Muscle of leg (tissue), 11 donors: ENCODE data around the gene RBM14. TPM values are rescaled to one million over a fixed set of nuclear protein-coding genes. Genes with fewer than 3 reads are reported as not detected.
A peak's percentile ranks its signal among the peaks of the same experiment; 100 is the strongest.

ENCODE experiments used
- DNase-seq: peaks from one replicate; pipeline ENCODE4 v3.0.0; 2013
- H3K27ac ChIP-seq: one replicate; pipeline ENCODE4 v1.5.1; 2013; ENCODE audit warnings: mild to moderate bottlenecking, low read length, control low read depth
- H3K27me3 ChIP-seq: one replicate; pipeline ENCODE4 v1.6.1; 2013; ENCODE audit warnings: low read length; ENCODE audit not compliant: control insufficient read depth, insufficient read depth
- H3K36me3 ChIP-seq: one replicate; pipeline ENCODE4 v1.6.1; 2013; ENCODE audit warnings: low read length; ENCODE audit not compliant: control insufficient read depth, insufficient read depth
- H3K4me1 ChIP-seq: one replicate; pipeline ENCODE4 v1.6.1; 2013; ENCODE audit warnings: low read length; ENCODE audit not compliant: control insufficient read depth, insufficient read depth
- H3K4me3 ChIP-seq: one replicate; pipeline ENCODE4 v1.5.1; 2013; ENCODE audit warnings: low read length, control low read depth
- H3K9me3 ChIP-seq: replicated peaks from 2 replicates; pipeline ENCODE4 v1.6.1; 2013; ENCODE audit warnings: low read depth, low read length; ENCODE audit not compliant: control insufficient read depth
- WGBS: methylation state at CpG from one replicate; pipeline ENCODE4 v1.1.5; 2013; ENCODE audit warnings: missing lambda C conversion rate; ENCODE audit not compliant: insufficient coverage; 5-methylcytosine and 5-hydroxymethylcytosine counted together
- polyA plus RNA-seq, 8 donors: library from polyadenylated mRNA; unstranded; fragments of 120-200 nt; gene quantifications; one replicate each; pipeline versions ENCODE4 v1.2.1 to v1.2.3, GENCODE V29; 2013; ENCODE audit warnings: inconsistent platforms in 1 of 8, low replicate concordance in 1 of 8; ENCODE audit not compliant: insufficient read length in 8 of 8, insufficient read depth in 1 of 8
- total RNA-seq: library from RNA; stranded (reverse); fragments of 120-200 nt; gene quantifications from one replicate; pipeline ENCODE4 v1.2.4, GENCODE V29; 2013

Gene RBM14
- total and polyA plus RNA-seq, 9 donors: 25.9 to 56.5 (median 42.7) TPM

DNA sequence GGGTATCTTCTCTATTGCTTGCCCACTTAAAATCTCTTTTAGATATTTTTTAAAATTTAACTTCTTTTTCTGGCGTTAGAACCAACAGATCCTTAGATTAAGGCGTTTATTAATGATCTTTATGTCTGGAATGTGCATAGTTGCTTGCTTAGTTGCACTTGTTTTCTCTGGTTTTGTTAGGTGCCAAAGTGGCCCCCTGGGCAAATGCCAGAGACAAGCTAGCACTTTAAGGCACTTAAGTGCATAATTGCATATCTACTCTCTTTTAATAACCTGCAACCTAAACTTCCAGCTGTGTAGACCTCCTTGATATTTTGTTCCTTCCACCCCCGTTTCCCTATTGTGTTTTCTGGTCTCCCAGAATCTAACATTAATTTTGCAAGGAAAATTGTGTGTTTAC is 25.4 kb downstream of the RBM14 start:
- peak overlapping the region; percentile 8 for H3K4me3 ChIP-seq

DNA sequence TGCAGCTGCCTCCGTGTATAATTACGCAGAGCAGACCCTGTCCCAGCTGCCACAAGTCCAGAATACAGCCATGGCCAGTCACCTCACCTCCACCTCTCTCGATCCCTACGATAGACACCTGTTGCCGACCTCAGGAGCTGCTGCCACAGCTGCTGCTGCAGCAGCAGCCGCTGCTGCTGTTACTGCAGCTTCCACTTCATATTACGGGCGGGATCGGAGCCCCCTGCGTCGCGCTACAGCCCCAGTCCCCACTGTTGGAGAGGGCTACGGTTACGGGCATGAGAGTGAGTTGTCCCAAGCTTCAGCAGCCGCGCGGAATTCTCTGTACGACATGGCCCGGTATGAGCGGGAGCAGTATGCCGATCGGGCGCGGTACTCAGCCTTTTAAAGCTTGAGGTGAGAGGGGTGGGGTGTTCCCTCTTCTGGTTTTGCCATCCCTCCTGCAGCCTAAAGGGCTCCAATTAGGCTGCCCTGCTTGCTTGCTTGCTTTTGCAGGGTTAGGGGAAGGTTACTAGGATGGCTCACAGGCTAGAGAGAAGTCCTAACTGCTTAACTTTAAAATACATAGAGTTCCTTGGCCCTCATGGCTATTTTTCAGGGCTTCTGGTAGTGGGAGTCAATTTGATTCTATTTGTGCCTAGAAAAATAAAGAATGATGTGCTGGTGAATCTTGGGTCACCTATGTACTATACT is 27.5 kb downstream of the RBM14 start:
- Histone ChIP-seq H3K4me1 (peaks cover 37% of the 10 kb centered on the region), H3K36me3 (peaks cover 73% of the 10 kb centered on the region), H3K27me3 (no peaks in the 10 kb centered on the region), H3K4me3 (no peak overlapping the region), H3K9me3 (no peaks in the 10 kb centered on the region), H3K27ac (peak overlapping the region; percentile 65)
- no peak for DNase-seq
- 81% methylated on average over 24 of the region's 24 CpGs for WGBS

More for the DNA sequence above, 25.4 kb downstream of the RBM14 start:
- Histone ChIP-seq H3K4me1 (peaks cover 48% of the 10 kb centered on the region), H3K27ac (no peak overlapping the region), H3K27me3 (no peaks in the 10 kb centered on the region), H3K36me3 (peaks cover 60% of the 10 kb centered on the region), H3K9me3 (no peaks in the 10 kb centered on the region)
- no CpG with 5 or more reads among the region's 3 CpGs for WGBS
- no peak for DNase-seq

DNA sequence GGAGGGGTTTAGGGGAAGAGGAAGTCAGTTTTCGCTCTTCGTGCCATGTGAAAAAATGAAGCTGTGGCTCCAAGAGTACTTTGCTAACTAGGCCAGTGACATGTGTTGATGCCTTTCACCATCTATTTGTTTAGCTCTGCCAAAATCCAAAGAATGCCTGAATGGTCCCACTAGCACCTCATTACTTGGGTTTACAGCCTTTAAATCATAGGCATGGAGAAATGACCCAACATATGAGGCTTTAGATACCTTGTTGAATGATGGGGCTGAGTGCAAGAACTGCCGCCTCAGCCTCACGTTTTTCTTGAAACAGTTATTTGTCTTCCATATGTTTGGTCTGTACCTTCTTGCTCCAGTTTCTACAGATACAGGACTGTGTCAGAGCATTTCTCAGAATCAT is 30.4 kb downstream of the RBM14 start:
- Histone ChIP-seq H3K4me1 (peaks cover 20% of the 10 kb centered on the region), H3K4me3 (no peak overlapping the region), H3K27ac (no peak overlapping the region), H3K9me3 (no peaks in the 10 kb centered on the region), H3K36me3 (peaks cover 77% of the 10 kb centered on the region), H3K27me3 (no peaks in the 10 kb centered on the region)
- no CpG with 5 or more reads among the region's 4 CpGs for WGBS
- no peak for DNase-seq

DNA sequence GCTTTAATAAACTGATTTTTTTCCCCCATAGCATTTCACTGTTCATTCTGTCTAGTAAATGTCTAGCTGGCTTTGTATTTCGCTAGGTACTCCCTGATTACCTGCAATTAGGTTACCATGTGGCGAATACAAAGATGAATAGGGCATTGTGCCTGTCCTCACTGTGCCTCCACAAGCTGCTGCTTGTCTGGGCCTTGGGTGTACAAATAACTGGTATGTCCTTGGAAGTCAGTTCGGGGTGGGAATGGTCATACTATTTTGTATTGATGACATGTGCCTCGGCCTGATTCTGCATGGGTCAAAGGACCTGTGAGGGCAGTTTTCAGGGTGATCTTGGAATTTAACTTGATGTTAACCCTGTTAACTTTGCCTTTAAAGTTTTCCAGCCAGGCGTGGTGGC is 33.5 kb downstream of the RBM14 start:
- no peak for DNase-seq
- peaks cover 65% of the 10 kb centered on the region for H3K36me3 ChIP-seq
- H3K4me1 ChIP-seq: peaks cover 3% of the 10 kb centered on the region
- no peak overlapping the region for H3K4me3 ChIP-seq
- H3K27me3 ChIP-seq: no peaks in the 10 kb centered on the region
- 98% methylated on average over 4 of the region's 5 CpGs for WGBS
- H3K27ac ChIP-seq: no peak overlapping the region
- H3K9me3 ChIP-seq: no peaks in the 10 kb centered on the region

DNA sequence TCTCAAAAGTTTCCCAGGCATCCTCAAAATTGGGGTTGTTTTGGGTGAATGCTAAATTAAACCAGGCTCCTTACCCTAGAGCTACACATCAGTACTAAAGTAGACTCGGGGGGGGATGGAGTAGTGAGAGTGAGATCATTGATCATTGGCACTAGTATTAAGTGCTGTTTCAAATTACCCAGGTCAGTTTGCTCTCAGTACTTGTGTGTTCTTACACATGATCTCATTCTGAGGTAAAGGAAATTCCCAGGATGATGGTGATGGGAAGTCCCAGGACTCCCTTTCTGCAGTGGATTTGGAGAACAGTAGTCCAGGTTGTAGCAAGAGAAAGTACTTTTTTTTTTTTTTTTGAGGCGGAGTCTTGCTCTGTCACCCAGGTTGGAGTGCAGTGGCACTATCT is 34.6 kb downstream of the RBM14 start:
- H3K36me3 ChIP-seq: peaks cover 54% of the 10 kb centered on the region
- no CpG with 5 or more reads among the region's 2 CpGs for WGBS

DNA sequence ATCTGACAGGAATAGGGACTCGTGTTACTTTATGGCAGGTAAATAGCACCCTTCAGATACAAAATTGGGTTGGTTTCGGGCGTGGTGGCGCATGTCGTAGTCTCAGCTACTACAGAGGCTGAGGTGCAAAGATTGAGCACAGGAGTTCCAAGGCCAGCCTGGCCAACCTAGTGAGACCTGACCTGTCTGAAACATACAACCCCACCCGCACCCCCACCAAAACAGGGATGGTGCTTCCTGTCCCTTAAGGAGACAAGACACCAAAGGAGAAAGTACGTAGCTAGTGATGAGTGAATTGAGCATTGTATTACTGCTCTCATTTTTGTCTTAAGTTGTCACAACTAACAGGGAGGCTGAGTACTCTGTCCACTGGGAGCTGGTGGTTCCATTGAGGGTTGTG is 36.2 kb downstream of the RBM14 start:
- no peak overlapping the region for H3K4me3 ChIP-seq
- 95% methylated on average over 3 of the region's 7 CpGs for WGBS
- H3K36me3 ChIP-seq: peaks cover 53% of the 10 kb centered on the region
- no peaks in the 10 kb centered on the region for H3K9me3 ChIP-seq
- no peak overlapping the region for H3K27ac ChIP-seq
- H3K4me1 ChIP-seq: no peaks in the 10 kb centered on the region
- H3K27me3 ChIP-seq: no peaks in the 10 kb centered on the region
- DNase-seq: no peak

More for the DNA sequence above, 34.6 kb downstream of the RBM14 start:
- Histone ChIP-seq H3K4me3 (no peak overlapping the region), H3K27ac (no peak overlapping the region), H3K9me3 (no peaks in the 10 kb centered on the region), H3K4me1 (no peaks in the 10 kb centered on the region), H3K27me3 (no peaks in the 10 kb centered on the region)
- no peak for DNase-seq

DNA sequence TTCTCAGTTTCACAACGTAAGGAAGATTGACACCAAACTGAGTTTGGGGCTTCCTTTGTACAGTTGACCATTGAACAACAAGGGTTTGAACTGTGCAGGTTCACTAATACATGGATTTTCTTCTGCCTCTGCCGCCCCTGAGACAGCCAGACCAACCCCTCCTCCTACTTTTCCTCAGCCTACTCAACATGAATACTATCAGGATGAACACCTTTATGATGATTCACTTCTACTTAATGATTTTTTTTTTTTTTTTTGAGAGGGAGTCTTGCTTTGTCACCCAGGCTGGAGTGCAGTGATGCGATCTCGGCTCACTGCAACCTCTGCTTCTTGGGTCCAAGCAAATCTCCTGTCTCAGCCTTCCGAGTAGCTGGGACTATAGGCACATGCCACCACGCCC is 36.7 kb downstream of the RBM14 start:
- 88% methylated on average over 2 of the region's 6 CpGs for WGBS

DNA sequence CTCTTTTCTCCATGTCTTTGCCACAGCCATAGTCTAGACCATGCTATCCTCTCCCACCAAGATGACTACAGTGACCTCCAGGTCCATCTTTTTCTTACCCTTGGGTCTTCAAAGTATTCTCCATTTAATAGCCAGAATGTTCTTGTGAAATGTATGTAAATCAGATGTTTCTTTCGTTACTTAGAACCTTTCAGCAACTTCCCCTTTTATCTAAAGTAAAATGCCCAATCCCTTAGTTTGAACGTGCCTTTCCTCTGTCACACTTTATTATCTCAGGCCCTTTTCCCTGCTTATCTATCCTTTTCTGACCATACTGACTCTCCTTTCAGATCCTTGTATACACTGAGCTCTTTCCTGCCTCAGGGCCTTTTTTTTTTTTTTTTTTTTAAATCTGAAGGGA is 43.3 kb downstream of the RBM14 start:
- WGBS: no CpG with 5 or more reads among the region's 2 CpGs
- H3K27ac ChIP-seq: no peak overlapping the region

More for the DNA sequence above, 36.7 kb downstream of the RBM14 start:
- no peaks in the 10 kb centered on the region for H3K9me3 ChIP-seq
- H3K27me3 ChIP-seq: no peaks in the 10 kb centered on the region
- H3K27ac ChIP-seq: no peak overlapping the region
- peaks cover 51% of the 10 kb centered on the region for H3K36me3 ChIP-seq
- no peak for DNase-seq
- no peak overlapping the region for H3K4me3 ChIP-seq
- no peaks in the 10 kb centered on the region for H3K4me1 ChIP-seq

DNA sequence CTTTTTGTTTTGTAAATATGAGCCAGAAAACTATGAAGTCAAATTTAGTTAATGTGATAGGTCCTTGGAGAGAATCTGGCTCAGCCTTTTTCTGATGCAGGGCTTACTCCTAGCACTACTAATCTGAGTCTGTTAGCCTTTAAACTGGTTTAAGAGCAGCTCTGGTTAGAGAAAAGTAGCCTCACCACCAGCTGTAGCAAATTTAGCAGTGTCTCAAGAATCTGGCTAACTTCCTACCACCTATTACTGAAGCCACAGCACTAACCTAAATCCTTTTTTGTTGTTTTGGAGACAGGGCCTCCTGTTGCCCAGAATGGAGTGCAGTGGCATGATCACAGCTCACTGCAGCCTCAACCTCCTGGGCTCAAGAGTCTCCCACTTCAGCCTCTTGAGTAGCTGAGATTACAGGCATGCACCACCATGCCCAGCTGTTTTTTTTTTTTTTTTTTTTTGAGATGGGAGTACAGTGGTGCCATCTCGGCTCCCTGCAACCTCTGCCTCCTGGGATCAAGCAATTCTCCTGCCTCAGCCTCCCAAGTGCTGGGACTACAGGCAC is 47.4 kb downstream of the RBM14 start:
- Histone ChIP-seq H3K4me3 (no peak overlapping the region), H3K27me3 (no peaks in the 10 kb centered on the region), H3K4me1 (peaks cover 6% of the 10 kb centered on the region), H3K36me3 (peaks cover 59% of the 10 kb centered on the region), H3K27ac (no peak overlapping the region), H3K9me3 (no peaks in the 10 kb centered on the region)
- no peak for DNase-seq
- no CpG with 5 or more reads among the region's 1 CpG for WGBS

More for the DNA sequence above, 43.3 kb downstream of the RBM14 start:
- Histone ChIP-seq H3K4me1 (no peaks in the 10 kb centered on the region), H3K27me3 (no peaks in the 10 kb centered on the region), H3K4me3 (no peak overlapping the region), H3K36me3 (peaks cover 42% of the 10 kb centered on the region), H3K9me3 (no peaks in the 10 kb centered on the region)
- no peak for DNase-seq

DNA sequence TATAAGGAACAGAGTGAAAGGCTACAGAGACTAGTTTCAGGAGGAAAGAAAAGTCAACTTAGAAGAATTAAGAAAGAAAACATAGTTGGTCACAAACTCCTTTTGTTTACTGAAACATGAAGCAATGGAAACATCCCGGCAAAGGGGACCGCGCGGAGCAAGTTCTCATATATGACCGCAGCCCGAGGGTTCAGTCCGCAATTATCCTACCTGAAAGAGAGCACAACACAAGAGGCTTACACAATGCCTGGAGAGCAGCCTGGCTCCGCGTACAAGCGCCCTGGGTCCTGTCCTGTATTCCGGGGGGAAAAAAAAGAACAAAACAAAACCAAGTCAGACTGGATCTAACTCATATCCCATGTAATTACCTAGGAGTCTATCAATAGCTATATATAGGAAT is 48.9 kb downstream of the RBM14 start:
- H3K4me1 ChIP-seq: peaks cover 10% of the 10 kb centered on the region
- H3K27ac ChIP-seq: no peak overlapping the region
- peaks cover 56% of the 10 kb centered on the region for H3K36me3 ChIP-seq
- H3K9me3 ChIP-seq: no peaks in the 10 kb centered on the region
- 91% methylated on average over 6 of the region's 11 CpGs for WGBS
- no peak for DNase-seq
- no peaks in the 10 kb centered on the region for H3K27me3 ChIP-seq
- no peak overlapping the region for H3K4me3 ChIP-seq
